H9 (cell line): ENCODE results near the gene KCNJ1. TPM values are rescaled to one million over a fixed set of nuclear protein-coding genes. Genes with fewer than 3 reads are reported as not detected.

Source experiments
- DNase-seq: peaks from one replicate; pipeline ENCODE4 v3.0.0-alpha.2; 2017
- H2AFZ ChIP-seq: one replicate; pipeline ENCODE4 v1.6.1; 2013; ENCODE audit warnings: mild to moderate bottlenecking, low read length, control low read depth, moderate library complexity
- H2AK5ac ChIP-seq: 2 replicates; pipeline ENCODE4 v1.6.1; 2013; ENCODE audit warnings: low read length, control low read depth, mixed read lengths; ENCODE audit not compliant: insufficient read length
- H2BK120ac ChIP-seq: one replicate; pipeline ENCODE4 v1.6.1; 2013; ENCODE audit warnings: low read depth, mild to moderate bottlenecking, low read length, control low read depth, inconsistent platforms; ENCODE audit not compliant: poor library complexity, severe bottlenecking
- H2BK12ac ChIP-seq: 2 replicates; pipeline ENCODE4 v1.6.1; 2013; ENCODE audit warnings: low read length, control low read depth, mixed read lengths, low read depth; ENCODE audit not compliant: insufficient read length
- H2BK15ac ChIP-seq: 2 replicates; pipeline ENCODE4 v1.6.1; 2013; ENCODE audit warnings: low read depth, low read length, control low read depth
- H2BK20ac ChIP-seq: one replicate; pipeline ENCODE4 v1.6.1; 2013; ENCODE audit warnings: low read depth, mild to moderate bottlenecking, low read length, control low read depth, inconsistent platforms; ENCODE audit not compliant: poor library complexity, severe bottlenecking
- H2BK5ac ChIP-seq: 2 replicates; pipeline ENCODE4 v1.6.1; 2013; ENCODE audit warnings: low read length, control low read depth, mixed read lengths; ENCODE audit not compliant: insufficient read length
- H3K14ac ChIP-seq: 2 replicates; pipeline ENCODE4 v1.6.1; 2013; ENCODE audit warnings: low read length, control low read depth; ENCODE audit not compliant: insufficient read depth
- H3K18ac ChIP-seq: 2 replicates; pipeline ENCODE4 v1.6.1; 2013; ENCODE audit warnings: low read depth, mild to moderate bottlenecking, mixed read lengths, low read length, control low read depth; ENCODE audit not compliant: insufficient read length
- H3K23ac ChIP-seq: 2 replicates; pipeline ENCODE4 v1.6.1; 2013; ENCODE audit warnings: low read length, control low read depth, mixed read lengths, low read depth; ENCODE audit not compliant: insufficient read length
- H3K23me2 ChIP-seq: 2 replicates; pipeline ENCODE4 v1.6.1; 2013; ENCODE audit warnings: low read depth, mild to moderate bottlenecking, mixed read lengths, low read length, control low read depth; ENCODE audit not compliant: insufficient read length, poor library complexity, severe bottlenecking
- H3K27ac ChIP-seq: 2 replicates; pipeline ENCODE4 v1.5.1; 2013; ENCODE audit warnings: low read length, control low read depth, mixed read lengths, low read depth; ENCODE audit not compliant: insufficient read length
- H3K27me3 ChIP-seq: 2 replicates; pipeline ENCODE4 v1.6.1; 2013; ENCODE audit warnings: low read length, control low read depth, inconsistent platforms; ENCODE audit not compliant: insufficient read depth
- H3K4ac ChIP-seq: 2 replicates; pipeline ENCODE4 v1.6.1; 2013; ENCODE audit warnings: low read depth, mild to moderate bottlenecking, control low read depth, inconsistent platforms, low read length, moderate library complexity
- H3K4me1 ChIP-seq: 2 replicates; pipeline ENCODE4 v1.6.1; 2013; ENCODE audit warnings: low read length, control low read depth, inconsistent platforms; ENCODE audit not compliant: insufficient read depth
- H3K4me2 ChIP-seq: 2 replicates; pipeline ENCODE4 v1.6.1; 2013; ENCODE audit warnings: low read length, control low read depth, mixed read lengths; ENCODE audit not compliant: insufficient read length, insufficient read depth
- H3K56ac ChIP-seq: 2 replicates; pipeline ENCODE4 v1.6.1; 2013; ENCODE audit warnings: low read depth, mild to moderate bottlenecking, mixed read lengths, low read length, control low read depth; ENCODE audit not compliant: insufficient read length
- H3K79me1 ChIP-seq: 2 replicates; pipeline ENCODE4 v1.6.1; 2013; ENCODE audit warnings: low read depth, mild to moderate bottlenecking, moderate library complexity, low read length, control low read depth, inconsistent platforms; ENCODE audit not compliant: insufficient read depth, poor library complexity, severe bottlenecking
- H3K79me2 ChIP-seq: 2 replicates; pipeline ENCODE4 v1.6.1; 2013; ENCODE audit warnings: low read length, control low read depth, inconsistent platforms; ENCODE audit not compliant: insufficient read depth
- H3K9ac ChIP-seq: 2 replicates; pipeline ENCODE4 v1.6.1; 2013; ENCODE audit warnings: low read length, control low read depth, mixed read lengths; ENCODE audit not compliant: insufficient read length; ENCODE audit errors: extremely low read depth
- H3K9me3 ChIP-seq: one replicate; pipeline ENCODE4 v1.6.1; 2013; ENCODE audit warnings: low read depth, low read length, inconsistent platforms; ENCODE audit not compliant: control insufficient read depth
- H3T11ph ChIP-seq: one replicate; pipeline ENCODE4 v1.6.1; 2013; ENCODE audit warnings: mild to moderate bottlenecking, low read length, control low read depth, inconsistent platforms
- H4K20me1 ChIP-seq: one replicate; pipeline ENCODE4 v1.6.1; 2013; ENCODE audit not compliant: control insufficient read depth, insufficient read length, insufficient read depth
- H4K5ac ChIP-seq: 2 replicates; pipeline ENCODE4 v1.6.1; 2013; ENCODE audit warnings: low read depth, mild to moderate bottlenecking, mixed read lengths, low read length, control low read depth; ENCODE audit not compliant: insufficient read length
- H4K8ac ChIP-seq: replicated peaks from 2 replicates; pipeline ENCODE4 v1.6.1; 2013; ENCODE audit warnings: low read length, control low read depth, mixed read lengths, low read depth; ENCODE audit not compliant: insufficient read length
- H4K91ac ChIP-seq: 2 replicates; pipeline ENCODE4 v1.6.1; 2013; ENCODE audit warnings: low read depth, mild to moderate bottlenecking, moderate library complexity, mixed read lengths, low read length, control low read depth; ENCODE audit not compliant: insufficient read length
- H3K27ac Mint-ChIP-seq, 3 experiments: 2 replicates in 2 of 3; 3 replicates in 1 of 3; pipeline ENCODE4 v1.8.0; 2020 to 2021; ENCODE audit warnings: mixed read lengths in 3 of 3, mild to moderate bottlenecking in 1 of 3, moderate library complexity in 1 of 3
- H3K27me3 Mint-ChIP-seq: 2 replicates; pipeline ENCODE4 v1.8.0; 2021; ENCODE audit warnings: low read depth, mild to moderate bottlenecking, moderate library complexity, mixed read lengths
- H3K36me3 Mint-ChIP-seq, 3 experiments: 2 replicates in 2 of 3; 3 replicates in 1 of 3; pipeline ENCODE4 v1.8.0; 2020 to 2021; ENCODE audit warnings: low read depth in 3 of 3, mixed read lengths in 3 of 3; ENCODE audit not compliant: insufficient read depth in 1 of 3
- H3K4me1 Mint-ChIP-seq, 2 experiments: 2 replicates each; pipeline ENCODE4 v1.8.0; 2020; ENCODE audit warnings: mixed read lengths in 2 of 2
- H3K4me3 Mint-ChIP-seq, 2 experiments: 2 replicates in 1 of 2; 3 replicates in 1 of 2; pipeline ENCODE4 v1.8.0; 2020 to 2021; ENCODE audit warnings: mild to moderate bottlenecking in 2 of 2, mixed read lengths in 2 of 2, moderate library complexity in 1 of 2
- H3K9me3 Mint-ChIP-seq, 2 experiments: 2 replicates in 1 of 2; 3 replicates in 1 of 2; pipeline ENCODE4 v1.8.0; 2020; ENCODE audit warnings: mild to moderate bottlenecking in 2 of 2, mixed read lengths in 2 of 2, moderate library complexity in 1 of 2
- CTCF ChIP-seq: fragments of 200-600 bp; sonication (generic); conservative IDR thresholded peaks from 3 replicates; pipeline ENCODE4 v1.8.0; 2021; ENCODE audit warnings: antibody characterized with exemption, mild to moderate bottlenecking
- WGBS: extraction: QIAGEN DNeasy Blood & Tissue Kit; methylation state at CpG from one replicate; pipeline ENCODE4 v1.1.7; 2013; ENCODE audit warnings: missing lambda C conversion rate, low lambda C conversion rate, mixed read lengths; ENCODE audit not compliant: insufficient read length; ENCODE audit errors: extremely low coverage; 5-methylcytosine and 5-hydroxymethylcytosine counted together
- total RNA-seq: library from RNA; stranded (reverse); gene quantifications from 2 replicates; pipeline ENCODE4 v1.2.1, GENCODE V29; 2021

KCNJ1 gene
- total RNA-seq, 1 experiment from 2014 or later = not detected

DNA sequence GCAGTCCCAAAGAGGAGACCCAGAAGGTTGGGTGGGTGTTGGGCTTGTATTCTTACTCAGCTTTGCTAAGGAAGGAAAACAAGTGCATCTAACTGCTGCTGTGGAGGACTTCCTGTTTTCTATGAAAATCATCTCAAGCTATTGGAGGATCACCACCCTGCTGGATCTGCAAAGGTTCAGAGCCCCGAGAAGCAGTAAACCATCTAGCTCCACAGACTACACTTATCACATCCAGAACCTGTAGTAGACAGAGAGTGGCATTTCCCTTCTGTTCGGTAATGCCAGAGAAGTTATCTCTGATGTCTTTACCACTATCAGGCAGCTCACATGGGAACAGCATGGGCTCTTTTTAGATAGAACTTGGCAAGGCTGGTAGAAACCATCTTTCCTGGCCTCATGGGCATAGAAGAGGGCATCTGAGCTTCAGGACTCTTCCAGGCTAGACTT lies 21.7 kb downstream of the KCNJ1 start:
- Histone ChIP-seq H2AK5ac (no peak overlapping the region), H2BK120ac (no peak overlapping the region), H3K18ac (no peak overlapping the region), H3K4ac (no peak overlapping the region), H4K8ac (no peak overlapping the region), H4K20me1 (no peaks in the 10 kb centered on the region), H3K27me3 (no peaks in the 10 kb centered on the region), H3K23me2 (no peaks in the 10 kb centered on the region), H3K56ac (no peak overlapping the region), H2AFZ (no peak overlapping the region), H3T11ph (no peak overlapping the region), H3K79me1 (no peaks in the 10 kb centered on the region), H3K14ac (no peak overlapping the region), H3K27ac (no peak overlapping the region), H2BK5ac (no peak overlapping the region), H3K4me1 (0 out of 2 replicates have a peak, but pooled peaks cover 2% of the 10 kb centered on the region), H3K23ac (no peak overlapping the region), H4K91ac (no peak overlapping the region), H3K9me3 (no peaks in the 10 kb centered on the region), H3K4me2 (no peak overlapping the region), H3K79me2 (no peaks in the 10 kb centered on the region), H2BK15ac (no peak overlapping the region), H4K5ac (no peak overlapping the region), H3K9ac (no peak overlapping the region), H2BK12ac (no peak overlapping the region), H2BK20ac (no peak overlapping the region)
- Mint-ChIP-seq H3K4me1 (peaks cover 9 to 14% of the 10 kb centered on the region in 2 experiments), H3K27ac (no peak overlapping the region), H3K36me3 (no peaks in the 10 kb centered on the region; a peak in 1 of 7 replicates), H3K27me3 (peaks cover 3% of the 10 kb centered on the region; the same call in 1 of the 2 replicates), H3K9me3 (no peaks in the 10 kb centered on the region), H3K4me3 (no peak overlapping the region)
- no peak for DNase-seq
- no peak for TF ChIP-seq CTCF
- no CpG with 5 or more reads among the region's 2 CpGs for WGBS
